DMS79 treated with DMSO at 0.1 percent for 48 hours (cell line): ENCODE measurements around the gene HSP90AB1.
"Not testable (repeated sequence)": the region's sequence is repeated elsewhere in the genome, so short reads cannot be mapped to it uniquely, and the experiment has no call there.

Experiments used
- DNase-seq: peaks from one replicate; lab custom pipeline; 2025; lab: John Stamatoyannopoulos, UW

Gene HSP90AB1

DNA sequence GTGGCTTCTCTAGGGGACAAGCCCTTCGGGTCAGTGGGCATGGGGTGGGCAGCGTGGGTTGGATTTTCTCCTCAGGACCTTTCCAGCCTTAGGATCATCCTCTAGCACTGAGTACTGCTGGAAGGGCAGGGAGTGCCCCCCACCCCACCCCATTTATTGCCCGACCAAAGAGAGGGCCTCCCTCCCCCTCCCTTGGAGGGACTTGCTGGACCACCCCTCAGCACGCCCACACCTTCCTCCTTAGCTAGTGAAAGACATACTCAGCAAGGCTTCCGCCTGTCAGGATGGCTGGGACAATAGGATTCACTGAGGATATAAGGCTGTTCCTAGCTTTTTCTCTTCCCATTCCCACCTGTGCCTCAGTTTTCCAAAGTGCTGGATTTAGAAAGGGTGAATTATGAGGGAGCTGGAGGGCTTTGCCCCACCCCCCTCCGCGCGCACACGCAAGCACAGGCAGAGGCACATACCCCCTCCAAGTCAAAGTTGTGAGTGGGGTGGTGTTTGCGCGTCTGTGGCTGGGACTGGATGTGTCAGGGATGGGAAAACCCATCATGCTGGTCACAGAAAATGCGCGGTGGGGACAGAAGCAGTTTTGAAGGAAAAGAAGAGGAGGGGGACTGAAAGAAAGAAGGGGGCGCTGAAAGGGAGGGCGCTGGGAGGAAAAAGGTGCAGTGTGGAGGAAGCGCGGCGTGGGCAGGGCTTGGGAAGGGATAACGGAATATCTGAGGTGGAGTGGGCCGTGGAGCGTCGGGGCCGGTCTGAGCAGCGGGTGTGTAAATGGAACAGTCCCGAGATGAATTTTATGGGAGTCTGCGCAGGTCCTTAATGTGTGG is 24.2 kb upstream of the HSP90AB1 start:
- peak; percentile 56 for DNase-seq

DNA sequence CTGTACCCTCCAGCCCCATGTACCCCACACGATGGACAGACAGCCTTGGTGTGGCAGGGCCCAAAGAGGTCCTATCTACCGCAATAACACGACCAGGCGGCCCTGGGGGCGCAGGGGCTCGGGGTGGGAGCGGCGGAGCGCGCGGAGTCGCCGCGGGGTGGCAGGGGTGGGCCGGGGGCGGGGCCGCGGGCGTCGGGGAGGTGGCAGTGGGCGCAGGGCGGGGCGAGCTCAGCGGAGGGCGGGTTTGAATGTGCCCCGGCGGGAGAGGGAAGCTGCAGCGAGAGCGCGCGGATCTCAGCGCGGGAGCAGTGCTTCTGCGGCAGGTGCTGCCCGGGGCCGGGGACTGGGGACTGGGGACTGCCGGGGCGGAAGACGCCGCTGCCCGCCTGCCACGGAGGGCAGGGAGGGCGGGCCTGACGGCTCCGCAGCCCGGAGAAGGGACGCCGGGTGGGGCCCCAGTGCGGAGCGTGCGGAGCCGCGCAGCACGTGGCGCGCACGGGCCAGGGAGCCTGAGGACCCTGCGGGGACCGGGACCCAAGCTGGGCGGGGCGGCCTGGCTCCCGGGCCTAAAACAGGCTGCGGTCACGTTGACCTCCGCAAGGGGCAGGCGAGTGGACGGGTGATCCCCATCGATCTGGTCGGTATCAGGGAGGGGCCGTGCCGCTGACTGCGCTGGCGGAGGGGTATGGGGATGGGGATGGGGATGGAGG is 23.4 kb upstream of the HSP90AB1 start, which contains the start of gene SLC29A1:
TSS of gene SLC29A1 (plus strand) at position 277 of the 710 bp plus-strand sequence. CDS start 3,719 bp downstream, outside the sequence.
- DNase-seq = peak; percentile 69

DNA sequence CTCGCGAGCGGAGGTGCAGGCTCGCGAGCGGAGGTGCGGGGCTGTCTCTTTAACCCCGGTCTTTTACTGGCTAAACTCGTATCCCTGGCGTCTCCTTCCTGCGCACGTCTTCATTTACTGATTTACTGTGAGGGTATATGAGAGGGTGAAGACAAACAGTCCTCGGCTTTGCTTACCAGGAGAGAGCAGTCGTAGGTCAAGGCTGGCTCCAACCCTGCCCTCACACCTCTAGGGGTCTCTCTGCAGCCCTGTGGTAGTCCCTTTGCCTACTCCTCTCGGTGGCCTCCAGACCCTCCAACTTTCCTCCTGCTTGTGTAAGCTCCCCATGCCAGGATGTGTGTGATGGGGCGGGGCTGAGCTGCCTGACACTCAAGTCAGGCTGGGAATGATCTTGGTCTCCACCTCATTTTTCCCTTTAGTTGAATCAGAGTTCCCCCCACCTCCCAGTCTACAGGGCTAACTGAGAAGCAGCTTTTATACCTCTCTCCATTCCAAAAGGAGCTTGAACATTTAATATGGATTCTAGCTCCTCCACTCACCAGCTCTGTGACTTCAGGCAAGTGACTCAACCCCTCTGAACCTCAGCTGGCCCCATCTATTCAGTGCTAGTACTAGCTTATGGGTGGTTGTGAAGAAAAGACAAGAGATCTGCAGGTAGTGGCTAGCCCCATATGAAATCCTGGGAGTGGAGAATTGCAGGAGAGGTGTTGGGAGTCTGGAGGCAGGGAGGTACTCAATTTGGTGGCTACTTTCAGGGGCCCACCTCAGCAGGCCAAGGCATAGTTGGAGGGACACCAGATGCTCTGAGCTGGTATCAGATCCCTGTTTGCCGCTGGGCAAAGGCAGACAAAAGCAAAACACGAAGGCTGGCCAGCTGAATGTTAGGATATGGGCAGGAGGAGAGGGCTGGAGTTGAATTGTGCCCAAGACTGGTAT is 22.6 kb upstream of the HSP90AB1 start:
- peak; percentile 54 for DNase-seq

DNA sequence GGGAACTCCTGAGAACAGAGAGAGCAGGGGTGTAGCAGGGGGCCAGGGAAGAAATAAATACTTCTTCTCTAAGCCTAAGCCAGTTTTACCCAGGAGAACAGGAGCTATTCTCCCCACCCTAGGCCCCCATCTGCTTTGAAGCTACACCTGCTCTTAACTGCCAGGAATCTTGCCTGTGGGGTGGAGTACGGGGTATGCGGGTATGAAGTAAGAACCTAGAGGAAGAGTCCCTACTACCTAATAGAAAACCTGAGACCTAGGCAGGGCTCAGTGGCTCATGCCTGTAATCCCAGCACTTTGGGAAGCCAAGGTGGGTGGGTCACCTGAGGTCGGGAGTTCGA is 22.0 kb upstream of the HSP90AB1 start:
- no peak for DNase-seq

DNA sequence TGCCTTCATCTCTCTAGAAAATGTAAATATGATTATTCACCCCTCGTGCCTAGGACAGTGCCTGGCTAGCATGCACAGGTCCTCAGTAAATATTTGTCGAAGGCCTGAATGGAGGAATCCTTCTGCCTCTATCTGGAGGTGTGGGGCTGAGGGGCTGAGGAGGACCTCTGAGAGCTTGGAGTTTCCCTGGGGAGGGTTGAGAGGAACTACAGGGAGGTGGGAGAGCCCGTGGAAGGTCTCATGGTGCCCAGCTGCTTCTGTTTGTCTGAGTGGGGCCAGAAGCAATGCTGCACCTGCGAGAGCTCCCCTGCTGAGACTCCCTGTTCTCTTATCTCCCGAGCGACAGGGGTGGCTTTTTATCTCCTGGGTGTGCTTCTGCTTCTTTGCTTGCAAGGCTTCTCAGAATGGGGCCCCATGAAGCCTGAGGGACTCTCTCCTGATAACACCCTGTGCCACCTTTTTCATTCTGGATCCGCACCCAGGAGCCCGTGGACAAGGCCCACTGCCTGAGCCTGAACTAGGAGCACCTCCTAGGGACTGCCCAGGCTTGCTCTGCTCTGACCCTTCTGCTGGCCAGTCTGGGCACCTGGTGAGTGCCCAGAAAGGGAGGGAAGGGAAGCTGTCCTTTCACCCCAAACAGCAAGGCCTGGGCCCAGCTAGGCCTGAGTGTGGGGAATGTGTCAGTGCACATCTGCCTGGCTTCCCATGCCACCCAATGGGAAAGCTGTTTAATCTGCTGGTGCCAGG is 21.1 kb upstream of the HSP90AB1 start:
- no peak for DNase-seq

DNA sequence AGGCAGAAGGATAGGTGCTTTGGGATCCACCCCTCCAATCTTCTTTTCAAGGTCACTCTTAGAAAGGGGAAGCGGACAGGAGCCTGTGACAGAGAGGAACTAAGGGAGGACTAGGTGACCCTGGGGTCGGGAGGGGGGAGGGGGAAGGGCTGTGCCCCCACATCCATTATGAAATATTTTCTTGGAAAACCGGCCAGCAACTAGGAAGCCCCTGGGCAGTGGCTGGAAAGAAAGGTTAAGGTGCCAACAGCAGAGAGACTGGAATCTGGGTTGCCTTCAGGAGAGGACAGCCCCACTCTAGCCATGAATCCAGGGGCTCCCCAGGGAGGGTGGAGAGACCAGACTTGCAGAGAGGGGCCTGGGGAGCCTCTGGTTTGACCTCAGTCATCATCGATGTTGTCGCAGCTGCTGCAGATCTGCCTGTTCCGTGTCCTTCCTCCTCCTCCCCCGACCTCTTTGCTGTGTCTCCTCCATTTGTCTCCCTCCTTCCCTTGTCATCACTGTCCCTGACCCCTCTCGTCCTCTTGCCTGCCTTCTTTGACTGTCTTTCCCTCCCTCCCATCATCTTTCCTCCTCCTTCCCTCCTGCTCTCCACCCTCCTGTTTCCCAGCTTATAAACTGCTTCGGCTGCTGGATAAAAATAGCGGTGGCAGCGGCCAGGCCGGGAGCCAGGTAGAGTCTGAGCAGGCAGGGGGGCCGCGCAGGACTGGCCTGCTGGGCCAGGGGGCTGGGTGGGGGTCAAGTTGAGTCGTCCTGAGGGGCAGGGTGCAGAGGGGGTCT is 20.3 kb upstream of the HSP90AB1 start:
- DNase-seq = no peak

DNA sequence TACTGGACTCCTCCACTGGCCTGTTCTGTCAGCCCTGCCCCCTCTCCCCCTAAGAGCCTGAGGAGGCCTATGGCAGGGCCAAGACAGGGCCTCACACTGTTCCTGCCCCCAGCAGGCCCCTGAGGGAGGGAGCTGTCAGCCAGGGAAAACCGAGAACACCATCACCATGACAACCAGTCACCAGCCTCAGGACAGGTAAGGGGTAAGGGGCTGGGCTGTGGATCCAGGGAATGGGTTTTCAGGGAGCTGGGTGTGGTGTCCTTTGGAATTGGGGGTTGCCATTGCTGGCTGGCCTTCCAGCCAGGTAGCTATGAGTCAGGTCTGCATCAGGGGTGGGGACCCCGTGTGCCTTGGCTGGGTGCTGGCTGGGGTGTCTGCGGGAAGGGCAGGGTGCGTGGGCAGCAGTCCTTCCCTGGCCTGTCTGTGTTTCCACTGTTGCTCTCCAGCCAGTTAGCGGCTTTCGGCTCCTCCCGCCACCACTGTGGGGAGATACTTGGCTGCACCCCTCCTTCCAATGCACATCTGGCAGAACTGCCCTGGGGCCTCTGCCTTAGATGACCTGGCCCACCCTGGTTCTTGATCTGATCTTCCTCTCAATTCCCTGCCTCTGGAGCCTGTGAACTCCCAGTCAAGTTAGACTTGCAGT is 19.6 kb upstream of the HSP90AB1 start:
- DNase-seq = no peak

DNA sequence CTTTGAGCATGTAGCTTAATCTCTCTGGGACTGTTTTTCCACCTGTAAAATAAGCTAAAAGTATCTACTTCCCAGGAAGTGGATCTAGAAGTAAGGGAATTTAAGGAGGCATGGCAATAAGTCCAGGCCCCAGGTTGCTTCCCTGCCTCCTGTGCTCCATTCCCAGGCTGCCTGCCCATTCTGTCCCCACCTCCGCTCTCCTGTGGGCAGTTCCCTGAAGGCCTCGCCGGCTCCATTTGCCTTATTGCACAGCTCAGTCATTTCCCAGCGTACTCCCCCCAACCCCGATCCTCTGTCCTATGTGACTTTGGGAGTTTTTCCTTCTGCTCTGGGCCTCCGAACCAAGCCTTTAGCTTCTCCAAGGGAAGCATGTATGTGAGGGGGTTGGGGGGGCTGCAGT is 18.9 kb upstream of the HSP90AB1 start:
- DNase-seq = no peak

DNA sequence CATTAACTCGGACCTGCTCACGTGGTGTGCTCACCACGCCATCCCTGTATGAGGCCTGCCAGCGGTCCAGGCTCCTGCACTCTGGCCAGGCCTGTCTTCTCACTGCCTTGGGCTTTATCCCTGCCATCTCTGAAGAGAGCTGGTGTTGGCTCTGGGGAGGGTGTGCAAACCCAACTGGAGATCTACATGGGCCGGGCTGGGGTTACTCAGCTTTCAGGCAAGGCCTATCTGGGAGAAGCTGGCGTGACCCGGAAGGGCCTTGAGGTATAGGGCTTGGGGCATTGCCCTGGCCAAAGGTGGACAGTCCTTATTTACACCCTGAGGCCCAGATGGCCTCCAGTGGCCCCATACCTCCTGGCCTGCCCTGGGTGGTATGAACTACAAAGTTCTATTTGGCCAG is 18.5 kb upstream of the HSP90AB1 start:
- no peak for DNase-seq

DNA sequence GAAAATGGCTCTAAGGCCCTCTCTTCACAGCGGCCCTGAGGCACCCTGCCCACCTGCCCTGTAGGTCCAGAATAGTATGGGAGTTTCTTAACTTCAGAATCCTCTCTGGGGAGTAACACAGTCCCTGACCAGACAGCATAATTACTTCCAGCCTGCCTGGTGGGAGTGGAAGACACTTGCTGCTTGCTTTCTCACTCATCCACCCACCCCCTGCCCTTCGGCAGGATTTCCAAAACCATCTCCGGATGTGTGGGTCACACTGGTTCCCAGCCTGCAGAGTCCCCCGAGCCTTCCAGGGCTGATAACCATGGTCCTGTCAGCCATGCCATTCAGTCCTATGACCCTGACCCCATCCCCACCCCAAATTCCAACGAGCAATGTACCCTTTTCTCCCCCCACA is 18.1 kb upstream of the HSP90AB1 start:
- DNase-seq = no peak

DNA sequence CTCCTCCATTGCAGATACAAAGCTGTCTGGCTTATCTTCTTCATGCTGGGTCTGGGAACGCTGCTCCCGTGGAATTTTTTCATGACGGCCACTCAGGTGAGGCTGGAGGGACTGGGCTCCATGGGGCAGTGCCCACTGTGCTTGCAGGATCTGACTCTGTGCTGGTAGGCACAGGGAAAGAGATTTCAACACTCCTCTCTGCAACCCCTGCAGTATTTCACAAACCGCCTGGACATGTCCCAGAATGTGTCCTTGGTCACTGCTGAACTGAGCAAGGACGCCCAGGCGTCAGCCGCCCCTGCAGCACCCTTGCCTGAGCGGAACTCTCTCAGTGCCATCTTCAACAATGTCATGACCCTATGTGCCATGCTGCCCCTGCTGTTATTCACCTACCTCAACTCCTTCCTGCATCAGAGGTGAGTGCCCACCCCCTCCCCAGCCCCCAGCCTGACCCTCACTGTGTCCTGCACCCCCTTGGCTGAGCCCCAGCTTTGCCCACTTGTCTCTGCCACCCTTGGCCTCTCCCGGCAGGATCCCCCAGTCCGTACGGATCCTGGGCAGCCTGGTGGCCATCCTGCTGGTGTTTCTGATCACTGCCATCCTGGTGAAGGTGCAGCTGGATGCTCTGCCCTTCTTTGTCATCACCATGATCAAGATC is 17.4 kb upstream of the HSP90AB1 start:
- no peak for DNase-seq

DNA sequence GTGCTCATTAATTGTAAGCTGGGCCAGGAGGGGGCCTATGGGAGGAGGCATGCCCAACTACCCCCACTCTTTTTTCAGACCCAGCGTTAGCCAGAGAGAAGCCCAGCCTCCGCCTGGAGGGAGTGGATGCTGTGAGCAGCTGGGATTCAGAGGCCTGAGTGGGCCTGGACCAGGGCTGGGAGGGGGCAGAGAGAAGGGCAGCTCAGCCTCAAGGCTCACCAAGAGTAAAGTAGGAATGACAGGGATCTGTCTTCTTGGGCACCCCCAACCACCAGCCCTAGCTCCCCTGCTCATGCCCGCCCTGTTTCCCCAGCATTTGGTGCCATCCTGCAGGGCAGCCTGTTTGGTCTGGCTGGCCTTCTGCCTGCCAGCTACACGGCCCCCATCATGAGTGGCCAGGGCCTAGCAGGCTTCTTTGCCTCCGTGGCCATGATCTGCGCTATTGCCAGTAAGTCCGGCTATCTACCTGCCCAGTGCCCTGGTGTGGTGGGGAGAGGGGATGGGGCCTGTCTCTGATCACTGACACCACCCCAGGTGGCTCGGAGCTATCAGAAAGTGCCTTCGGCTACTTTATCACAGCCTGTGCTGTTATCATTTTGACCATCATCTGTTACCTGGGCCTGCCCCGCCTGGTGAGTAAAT is 16.7 kb upstream of the HSP90AB1 start:
- DNase-seq = no peak

DNA sequence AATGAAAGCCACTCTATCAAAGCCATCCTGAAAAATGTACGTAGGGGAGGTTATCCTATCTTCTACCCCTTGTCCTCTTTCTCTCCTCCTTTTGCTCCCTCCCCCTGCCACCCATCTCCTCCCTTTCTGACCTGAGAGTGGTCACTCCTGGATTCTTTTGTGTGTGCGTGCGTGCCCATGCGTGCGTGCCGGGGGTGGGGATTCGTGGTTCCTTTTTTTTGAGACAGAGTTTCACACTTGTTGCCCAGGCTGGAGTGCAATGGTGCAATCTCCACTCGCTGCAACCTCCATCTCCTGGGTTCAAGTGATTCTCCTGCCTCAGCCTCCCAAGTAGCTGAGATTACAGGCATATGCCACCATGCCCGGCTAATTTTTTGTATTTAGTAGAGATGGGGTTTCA is 15.5 kb upstream of the HSP90AB1 start:
- not testable (repeated sequence) for DNase-seq

DNA sequence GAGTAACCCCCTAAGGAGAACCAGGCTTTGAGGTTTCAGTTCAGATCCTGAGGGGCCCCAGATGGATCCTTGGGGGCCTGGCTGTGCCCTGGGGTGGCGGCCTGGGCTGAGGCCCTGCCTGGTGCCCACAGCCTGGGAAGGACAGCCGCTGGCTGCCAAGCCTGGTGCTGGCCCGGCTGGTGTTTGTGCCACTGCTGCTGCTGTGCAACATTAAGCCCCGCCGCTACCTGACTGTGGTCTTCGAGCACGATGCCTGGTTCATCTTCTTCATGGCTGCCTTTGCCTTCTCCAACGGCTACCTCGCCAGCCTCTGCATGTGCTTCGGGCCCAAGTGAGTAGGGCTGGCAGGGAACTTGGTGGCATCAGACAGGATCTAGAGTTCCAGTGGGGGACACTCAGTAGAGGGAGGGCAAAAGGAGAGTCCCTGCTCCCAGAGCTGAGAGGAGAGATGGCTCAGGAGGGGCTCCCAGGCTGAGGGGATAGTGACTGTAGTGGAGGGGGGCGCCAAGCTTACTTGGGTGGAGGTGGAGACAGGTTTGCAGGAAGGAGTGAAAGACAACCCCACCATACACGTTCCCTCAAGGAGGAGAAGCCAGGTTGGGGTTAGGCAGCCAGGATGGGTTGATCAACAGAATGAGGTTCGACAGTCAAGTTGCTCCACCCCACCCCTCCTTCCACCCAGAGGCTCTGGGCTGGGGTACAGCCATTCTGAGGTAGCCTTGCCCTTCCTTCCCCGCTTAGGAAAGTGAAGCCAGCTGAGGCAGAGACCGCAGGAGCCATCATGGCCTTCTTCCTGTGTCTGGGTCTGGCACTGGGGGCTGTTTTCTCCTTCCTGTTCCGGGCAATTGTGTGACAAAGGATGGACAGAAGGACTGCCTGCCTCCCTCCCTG is 14.0 kb upstream of the HSP90AB1 start:
- DNase-seq = no peak

DNA sequence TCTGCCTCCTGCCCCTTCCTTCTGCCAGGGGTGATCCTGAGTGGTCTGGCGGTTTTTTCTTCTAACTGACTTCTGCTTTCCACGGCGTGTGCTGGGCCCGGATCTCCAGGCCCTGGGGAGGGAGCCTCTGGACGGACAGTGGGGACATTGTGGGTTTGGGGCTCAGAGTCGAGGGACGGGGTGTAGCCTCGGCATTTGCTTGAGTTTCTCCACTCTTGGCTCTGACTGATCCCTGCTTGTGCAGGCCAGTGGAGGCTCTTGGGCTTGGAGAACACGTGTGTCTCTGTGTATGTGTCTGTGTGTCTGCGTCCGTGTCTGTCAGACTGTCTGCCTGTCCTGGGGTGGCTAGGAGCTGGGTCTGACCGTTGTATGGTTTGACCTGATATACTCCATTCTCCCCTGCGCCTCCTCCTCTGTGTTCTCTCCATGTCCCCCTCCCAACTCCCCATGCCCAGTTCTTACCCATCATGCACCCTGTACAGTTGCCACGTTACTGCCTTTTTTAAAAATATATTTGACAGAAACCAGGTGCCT is 13.3 kb upstream of the HSP90AB1 start:
- no peak for DNase-seq

DNA sequence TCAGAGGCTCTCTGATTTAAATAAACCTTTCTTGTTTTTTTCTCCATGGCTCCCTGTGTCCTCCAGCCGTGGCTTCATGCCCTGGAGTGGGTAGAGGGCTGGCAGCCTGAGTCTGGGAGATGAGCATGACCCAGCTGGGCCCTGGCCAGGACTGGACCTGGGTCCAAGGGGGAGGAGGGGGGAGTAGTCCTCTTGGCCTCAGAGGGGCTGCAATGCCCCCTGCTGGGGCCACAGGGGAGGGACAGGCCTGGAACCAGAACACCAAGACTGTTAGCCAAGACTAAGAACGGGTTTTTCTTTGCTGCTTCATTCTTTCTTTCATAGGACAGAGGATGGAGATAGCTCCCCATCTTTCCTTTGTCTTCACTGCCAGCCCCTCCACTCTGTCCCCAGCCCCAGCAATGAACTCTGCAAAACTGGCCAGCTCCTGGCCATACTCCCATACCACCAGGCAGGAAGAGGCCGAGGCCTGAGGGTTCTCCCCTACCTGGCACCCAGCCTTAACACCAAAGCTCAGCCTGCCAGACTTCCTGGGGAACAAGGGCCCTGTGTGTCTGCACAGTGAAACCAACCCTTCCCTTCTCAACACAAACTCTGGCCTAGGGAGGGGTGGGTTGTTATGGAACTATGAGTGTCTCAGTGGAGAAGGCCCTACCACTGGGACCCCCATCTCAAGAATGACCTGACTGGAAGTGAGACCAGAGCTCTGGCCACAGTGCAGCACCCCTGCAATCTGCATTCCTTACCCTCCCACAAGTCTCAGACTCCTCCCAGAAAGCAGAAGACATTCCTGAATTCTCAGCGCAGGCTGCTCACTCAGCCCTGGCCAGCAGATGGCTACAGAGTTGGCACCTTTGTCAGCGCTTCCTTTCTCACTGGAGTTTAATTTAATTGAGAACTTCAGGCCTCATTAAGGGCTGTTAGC is 12.5 kb upstream of the HSP90AB1 start:
- no peak for DNase-seq

DNA sequence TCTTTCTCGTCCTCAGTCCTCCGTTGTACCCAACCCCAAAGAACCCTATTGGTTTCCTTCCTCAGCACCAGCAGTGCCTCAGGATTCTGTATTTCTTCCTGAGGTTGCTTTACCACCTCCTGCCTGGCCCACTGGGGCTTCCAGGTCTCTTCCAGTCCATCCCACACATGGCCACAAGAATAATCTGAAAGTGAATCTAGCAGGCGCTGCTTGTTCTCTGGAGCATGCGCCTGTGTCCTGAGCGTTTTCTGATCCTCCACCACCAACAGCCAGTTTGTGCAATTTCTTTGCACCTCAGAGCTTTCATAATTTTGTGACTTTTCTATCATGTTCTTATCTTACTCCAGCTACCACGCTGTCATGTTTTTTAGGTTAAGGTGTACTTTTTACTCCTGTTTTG is 11.6 kb upstream of the HSP90AB1 start:
- DNase-seq = no peak
